GOT3 (cell line): ENCODE data around the gene IRS1.
"Not testable (repeated sequence)": the region's sequence is repeated elsewhere in the genome, so short reads cannot be mapped to it uniquely, and the experiment has no call there.

ENCODE experiments used
- DNase-seq: peaks from one replicate; lab custom pipeline; 2025; ENCODE audit warnings: mixed read lengths; lab: John Stamatoyannopoulos, UW

Gene IRS1, protein sequence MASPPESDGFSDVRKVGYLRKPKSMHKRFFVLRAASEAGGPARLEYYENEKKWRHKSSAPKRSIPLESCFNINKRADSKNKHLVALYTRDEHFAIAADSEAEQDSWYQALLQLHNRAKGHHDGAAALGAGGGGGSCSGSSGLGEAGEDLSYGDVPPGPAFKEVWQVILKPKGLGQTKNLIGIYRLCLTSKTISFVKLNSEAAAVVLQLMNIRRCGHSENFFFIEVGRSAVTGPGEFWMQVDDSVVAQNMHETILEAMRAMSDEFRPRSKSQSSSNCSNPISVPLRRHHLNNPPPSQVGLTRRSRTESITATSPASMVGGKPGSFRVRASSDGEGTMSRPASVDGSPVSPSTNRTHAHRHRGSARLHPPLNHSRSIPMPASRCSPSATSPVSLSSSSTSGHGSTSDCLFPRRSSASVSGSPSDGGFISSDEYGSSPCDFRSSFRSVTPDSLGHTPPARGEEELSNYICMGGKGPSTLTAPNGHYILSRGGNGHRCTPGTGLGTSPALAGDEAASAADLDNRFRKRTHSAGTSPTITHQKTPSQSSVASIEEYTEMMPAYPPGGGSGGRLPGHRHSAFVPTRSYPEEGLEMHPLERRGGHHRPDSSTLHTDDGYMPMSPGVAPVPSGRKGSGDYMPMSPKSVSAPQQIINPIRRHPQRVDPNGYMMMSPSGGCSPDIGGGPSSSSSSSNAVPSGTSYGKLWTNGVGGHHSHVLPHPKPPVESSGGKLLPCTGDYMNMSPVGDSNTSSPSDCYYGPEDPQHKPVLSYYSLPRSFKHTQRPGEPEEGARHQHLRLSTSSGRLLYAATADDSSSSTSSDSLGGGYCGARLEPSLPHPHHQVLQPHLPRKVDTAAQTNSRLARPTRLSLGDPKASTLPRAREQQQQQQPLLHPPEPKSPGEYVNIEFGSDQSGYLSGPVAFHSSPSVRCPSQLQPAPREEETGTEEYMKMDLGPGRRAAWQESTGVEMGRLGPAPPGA (N-terminal part only)

DNA sequence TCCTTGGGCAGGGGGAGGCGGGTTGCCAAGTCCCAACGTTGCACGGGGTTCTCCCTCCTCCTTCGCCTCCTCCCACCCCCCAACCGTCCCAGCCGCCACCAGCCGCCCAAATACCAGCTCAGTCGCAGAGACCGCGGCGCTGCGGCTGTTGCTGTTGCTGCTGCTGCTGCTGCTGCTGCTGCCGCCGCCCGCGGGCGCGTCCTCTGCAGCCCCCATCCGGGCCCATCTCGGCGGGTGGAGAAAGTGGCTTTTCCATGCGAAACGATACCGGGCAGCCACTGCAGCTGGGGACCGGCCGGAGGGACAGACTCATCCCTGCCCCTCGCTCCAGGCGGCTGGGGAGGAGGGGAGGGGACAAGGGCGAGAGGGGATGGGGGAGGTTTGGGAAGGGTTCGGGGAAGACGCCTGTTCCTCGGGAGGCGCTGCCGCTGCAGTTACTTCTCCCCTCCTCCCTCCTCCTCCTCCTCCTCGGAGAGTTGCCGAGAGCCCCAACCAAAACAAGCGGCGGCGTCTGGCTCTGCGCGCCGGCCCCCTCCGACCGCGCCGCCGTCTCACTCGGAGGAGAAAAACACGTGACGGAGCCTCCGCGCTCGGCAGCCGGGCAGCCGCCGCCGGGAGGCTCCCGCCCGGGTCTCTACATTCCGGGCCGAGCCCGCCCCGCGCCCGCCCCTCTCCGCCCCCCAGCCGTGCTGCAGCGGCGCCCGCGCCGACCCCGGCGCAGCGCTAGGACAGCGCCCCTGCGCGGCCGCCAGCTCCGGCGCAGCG lies at the start of gene IRS1:
Gene IRS1 (minus strand): TSS at position 610 of the 765 bp plus-strand sequence. CDS start 1,082 bp downstream, outside the sequence.
- peak; percentile 10 for DNase-seq

DNA sequence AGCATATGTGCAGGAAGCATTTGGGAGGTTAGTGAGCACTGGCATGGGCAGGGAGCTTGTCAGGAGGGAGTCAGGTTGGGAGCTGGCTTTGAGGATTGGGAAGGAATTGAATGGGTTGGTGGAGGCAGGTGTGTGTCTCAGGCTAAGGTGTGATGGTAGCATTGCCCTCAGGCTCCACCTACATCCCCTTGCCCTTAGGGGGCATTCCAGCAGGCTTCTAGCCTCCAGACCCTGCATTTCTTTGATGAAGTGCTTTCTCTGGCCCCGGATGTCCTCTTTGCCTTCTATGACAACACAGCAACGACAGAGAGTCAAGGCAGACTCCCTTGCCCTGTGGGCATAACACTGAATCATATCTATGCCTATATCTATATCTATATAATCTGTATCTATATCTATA lies 49.7 kb upstream of the IRS1 start:
- DNase-seq, result no peak

DNA sequence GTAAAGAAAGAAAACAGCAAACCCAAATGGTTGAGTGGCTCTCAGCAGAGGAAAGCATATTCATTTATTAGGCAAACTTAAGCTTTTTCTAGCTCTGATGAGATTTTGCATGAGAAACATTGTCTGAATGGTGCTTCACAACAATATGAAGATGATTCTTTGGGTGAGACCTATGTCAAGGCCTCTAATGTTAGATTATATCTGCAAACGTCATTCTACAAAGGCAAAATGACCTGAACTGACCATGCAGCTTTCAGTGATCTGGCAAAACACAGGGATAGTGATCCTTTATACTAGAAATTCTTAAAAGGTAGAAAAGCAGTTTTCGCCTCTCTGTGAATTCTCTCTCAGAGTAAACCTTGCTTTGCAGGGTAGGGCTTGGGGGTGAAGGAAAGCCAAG lies 47.9 kb upstream of the IRS1 start:
- no peak for DNase-seq

DNA sequence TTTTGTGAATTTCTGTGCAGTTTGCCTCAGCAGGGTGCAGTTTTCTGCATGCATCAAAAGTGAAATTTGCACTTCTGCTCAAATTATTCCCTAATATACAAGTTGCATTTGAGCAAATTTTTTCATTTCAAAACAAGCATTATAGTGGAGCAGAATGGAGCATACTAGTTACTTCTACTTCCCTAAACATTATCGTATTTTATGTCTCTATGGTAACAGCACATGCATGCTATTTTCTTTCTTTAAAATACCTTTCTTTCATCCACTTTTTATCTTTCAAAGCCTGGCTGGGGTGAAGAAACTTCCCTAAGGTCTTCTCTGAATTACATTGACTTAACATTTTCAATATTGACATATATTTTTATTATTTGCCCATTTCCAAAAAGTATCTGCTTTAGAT lies 47.5 kb upstream of the IRS1 start:
- no peak for DNase-seq

DNA sequence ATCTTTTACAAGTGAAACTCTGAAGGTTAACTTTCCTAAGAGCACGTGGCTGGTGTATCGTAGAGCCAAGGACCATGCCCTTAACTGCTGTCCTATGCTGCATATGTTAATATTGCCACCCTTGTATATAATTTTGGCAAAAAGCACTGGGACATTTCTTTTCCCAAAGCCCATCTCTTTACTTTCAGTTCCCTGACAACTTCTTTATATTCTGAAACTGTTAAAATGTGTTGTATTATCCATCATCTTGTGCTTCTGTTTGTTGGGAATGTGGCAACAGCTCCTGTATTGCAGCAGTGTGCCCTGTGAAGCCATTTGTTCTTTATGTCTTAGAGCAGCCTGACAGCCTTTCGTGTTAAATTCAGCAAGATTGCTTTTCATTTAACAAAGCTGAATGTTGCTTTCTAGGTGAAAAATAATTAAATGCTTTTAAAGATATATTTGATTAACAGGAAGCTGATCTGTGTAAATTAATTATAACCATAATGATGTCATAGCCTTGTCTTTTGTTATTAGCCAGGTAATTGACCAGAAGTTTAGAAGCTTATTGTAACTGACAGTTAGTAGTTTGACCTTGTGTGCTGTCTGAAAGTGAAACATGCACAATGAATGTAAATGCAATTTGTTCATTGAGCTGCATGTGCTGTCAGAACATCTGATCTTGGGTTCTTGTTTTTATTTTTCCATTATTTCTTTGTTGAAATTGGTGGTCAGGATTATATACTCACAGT lies 45.9 kb upstream of the IRS1 start:
- DNase-seq, result no peak

DNA sequence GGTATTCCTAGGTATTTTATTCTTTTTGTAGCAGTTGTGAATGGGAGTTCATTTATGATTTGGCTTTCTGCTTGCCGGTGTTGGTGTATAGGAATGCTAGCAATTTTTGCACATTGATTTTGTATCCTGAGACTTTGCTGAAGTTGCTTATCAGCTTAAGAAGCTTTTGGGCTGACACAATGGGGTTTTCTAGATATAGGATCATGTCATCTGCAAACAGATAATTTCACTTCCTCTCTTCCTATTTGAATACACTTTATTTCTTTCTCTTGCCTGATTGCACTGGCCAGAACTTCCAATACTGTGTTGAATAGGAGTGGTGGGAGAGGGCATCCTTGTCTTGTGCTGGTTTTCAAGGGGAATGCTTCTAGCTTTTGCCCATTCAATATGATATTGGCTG lies 43.4 kb upstream of the IRS1 start:
- not testable (repeated sequence) for DNase-seq

DNA sequence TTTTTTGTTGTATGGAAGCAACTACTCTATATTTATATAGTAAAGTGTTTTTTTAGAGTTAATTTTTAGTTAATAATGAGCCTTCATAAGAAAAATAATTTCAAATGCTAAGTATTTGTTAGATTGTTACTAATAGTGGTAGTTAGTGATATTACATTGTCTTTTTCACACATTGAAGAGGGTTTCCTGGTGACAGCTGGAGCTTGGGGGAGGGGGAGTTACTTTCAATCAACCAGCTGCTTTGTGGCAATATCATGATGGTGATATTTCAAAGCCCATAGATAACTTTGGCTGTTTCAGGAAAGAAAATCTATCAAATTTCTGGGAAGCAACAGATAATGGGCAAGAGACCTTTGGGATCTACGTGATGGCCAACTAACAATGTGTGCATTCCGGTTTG lies 40.3 kb upstream of the IRS1 start:
- DNase-seq, result no peak

DNA sequence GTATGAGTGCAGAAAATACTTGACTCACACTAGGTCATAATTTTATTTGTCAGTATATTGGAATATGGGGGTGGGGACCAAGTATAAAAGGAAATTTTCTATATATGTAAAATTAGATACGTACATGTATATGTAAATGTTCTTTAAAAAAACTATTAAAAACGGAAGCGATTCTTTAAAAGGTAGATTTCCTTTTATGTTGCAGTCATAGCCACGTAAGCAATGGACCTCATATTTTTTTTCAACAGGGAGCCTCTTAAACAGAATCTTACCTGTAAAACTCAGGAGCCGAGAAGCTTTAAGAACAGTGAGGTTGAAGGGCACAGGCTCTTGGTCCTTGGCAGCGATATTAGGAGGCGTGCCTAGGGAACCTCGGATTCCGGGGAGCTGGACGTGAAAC lies 39.5 kb upstream of the IRS1 start:
- DNase-seq, result no peak

DNA sequence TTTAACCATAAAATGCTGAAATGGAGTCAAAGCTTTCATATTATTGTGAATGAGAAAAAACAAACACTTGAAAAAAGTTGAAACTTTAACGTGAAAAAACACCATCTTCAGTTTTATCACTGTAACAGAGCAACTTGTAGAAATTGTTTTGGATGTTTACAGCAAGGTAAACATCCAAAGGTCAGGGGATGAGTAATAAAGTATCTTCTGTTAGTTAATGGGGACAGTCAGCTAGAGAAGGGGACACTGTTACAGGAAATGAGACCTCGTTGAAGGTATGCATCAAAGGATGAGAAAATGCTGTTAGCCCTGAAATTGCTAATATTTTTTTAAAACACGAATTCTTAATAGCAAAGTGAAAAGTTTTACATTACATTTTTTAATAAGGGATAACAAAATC lies 39.1 kb upstream of the IRS1 start:
- no peak for DNase-seq

DNA sequence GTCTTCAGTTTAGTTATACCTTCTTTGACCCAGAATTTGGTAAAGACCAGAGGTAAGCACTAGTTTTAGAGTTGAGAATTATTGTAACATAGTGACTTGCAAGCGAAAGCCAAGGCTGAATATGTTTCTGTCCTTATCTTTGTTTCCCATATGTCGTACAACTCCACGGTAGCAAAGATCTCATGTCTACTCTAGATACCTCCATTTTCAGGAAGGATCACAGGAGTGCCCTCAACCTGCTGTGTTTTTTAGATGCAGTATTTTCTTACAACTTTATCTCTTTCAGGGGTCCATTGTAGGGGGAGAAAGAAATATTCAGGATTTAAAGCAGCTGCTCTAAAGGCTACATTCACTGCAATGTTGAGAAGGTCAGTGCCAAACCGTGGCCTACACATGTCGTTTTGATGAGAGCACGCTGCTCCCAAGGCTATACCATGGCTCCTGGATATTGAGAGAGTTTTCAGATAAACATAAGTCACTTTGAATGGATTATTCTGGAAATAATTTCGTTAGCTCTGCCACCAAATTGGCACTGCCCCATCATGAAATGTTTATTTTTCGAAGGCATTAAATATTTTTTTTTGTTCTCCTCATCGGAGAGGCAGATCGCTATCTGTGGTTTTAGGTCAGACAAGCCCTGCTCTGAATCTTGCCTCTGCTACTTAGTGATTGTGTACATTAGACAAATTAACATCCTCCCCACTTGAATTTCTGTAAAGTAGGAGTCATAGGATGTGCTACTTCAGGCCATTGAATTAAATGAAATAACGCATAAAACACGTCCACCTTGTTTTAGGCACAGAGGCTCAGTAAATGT lies 38.4 kb upstream of the IRS1 start:
- DNase-seq, result no peak

DNA sequence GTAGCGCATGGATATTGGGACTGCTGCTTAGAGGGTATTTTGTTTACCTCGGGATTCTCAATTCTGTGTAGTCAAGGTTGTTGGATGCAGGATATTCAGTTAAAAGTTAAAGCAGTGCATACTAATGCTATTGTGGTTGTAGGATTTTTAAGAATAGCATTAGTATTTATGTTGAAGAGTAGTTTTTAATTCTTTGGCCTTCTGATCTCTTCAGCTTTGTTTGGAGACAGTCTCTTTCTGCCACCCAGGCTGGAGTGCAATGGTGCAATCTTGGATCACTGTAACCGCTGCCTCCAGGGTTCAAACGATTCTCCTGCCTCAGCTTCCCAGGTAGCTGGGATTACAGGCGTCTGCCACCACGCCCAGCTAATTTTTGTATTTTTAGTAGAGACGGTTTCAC lies 37.7 kb upstream of the IRS1 start:
- DNase-seq, result no peak

DNA sequence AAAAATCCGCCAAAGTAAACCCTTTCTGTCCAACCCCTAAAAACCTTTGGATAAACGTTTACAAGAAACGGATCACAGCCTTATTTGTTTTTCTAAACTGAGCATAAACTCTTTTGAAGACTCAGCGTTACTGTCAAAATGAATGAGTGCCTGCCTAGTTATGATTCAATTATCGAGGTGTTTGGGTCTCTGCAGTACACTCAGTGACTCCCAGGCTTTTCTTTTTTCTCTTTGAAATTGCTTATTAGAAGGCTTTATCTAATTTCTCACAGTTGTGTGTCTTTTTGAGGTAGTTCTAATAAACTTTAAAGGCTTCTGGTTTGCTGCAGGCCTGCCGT lies 36.9 kb upstream of the IRS1 start:
- no peak for DNase-seq

DNA sequence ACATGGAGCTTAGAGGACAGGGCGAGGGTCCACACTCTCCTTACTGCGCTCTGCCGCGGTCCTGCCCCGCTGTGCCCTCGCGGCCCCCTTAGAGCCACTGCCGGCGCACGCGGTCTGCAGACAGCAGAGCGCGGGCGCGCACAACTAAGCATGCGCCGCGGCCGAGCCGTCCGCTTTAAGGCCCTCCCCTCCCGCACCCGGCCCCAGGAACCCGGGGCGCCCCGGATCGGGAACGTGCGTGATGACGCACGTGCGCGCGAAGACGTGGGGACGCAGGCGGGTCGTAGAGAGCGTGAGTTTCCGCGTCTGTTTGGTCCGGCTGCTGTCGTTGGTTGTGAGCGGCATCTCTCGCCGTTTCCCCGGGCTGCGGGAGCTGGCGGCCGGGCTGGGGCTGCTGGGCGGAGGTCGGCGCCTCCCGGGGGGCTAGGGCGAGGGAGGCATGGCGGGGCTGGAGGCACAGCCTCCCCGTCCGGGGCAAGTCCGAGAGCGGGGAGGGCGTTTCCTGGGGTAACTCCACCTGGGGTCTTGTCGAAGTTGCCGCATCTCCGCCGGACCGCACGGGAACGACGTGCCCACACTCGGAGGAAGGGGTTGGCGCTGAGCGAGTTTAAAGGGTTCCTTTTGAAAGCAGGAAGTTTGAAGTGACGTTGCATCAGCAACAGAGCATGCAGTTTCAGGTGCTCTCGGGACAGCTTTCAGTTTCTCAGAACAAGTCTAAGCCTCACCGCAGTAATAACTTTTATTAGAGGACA lies 36.4 kb upstream of the IRS1 start, which contains the start of gene RHBDD1:
Gene RHBDD1 (plus strand): TSS at position 259 of the 752 bp plus-strand sequence. CDS start 28,640 bp downstream, outside the sequence.
- peak; percentile 72 for DNase-seq

DNA sequence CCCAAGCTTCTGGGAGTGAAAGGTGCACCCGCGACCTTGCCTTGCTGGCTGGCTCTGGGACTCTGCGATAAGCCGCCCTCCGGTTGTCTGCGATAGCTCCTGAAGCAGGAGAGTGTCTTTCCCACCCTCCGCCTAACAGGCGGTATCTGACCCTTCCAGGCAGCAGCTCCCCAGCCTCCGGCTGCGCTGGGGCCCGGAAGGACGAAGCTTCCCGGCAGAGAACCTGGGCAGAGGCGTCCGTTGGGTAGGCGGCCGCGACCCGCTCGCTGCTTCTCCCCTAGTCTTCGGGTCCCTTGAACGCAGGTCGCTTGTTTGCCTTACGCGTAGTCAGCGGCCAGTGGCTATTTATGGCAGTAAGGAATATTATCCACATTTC lies 35.8 kb upstream of the IRS1 start:
- no peak for DNase-seq

DNA sequence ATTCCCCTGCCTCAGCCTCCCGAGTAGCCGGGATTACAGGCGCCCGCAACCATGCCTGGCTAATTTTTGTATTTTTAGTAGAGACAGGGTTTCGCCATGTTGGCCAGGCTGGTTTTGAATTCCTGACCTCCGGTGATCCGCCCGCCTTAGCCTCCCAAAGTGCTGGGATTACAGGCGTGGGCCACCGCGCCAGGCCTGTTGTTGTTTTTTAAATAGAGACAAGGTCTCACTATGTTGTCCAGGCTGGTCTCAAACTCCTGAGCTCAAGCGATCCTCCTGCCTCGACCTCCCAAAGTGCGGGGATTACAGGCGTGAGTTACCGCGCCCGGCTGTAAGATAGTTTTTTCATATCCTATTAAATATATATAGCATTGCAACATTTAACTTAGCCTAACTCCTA lies 35.3 kb upstream of the IRS1 start:
- DNase-seq, result not testable (repeated sequence)

DNA sequence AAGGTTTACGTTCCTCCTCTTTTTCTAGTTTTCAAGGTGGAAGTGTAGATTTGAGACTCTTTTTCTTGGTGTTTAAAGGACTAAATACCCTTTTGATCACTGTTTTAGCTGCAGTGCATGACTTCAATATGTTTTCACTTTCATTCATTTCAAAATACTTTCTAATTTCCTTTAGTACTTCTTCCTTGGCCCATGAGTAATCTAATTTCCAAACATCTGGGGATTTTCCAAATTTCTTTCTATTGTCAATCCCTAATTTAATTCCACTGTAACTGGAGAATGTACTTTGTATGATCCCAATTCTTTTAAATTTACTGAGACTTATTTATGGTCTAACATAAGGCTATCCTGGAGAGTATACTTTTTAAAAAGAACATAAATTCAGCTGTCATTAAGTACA lies 32.4 kb upstream of the IRS1 start:
- no peak for DNase-seq

DNA sequence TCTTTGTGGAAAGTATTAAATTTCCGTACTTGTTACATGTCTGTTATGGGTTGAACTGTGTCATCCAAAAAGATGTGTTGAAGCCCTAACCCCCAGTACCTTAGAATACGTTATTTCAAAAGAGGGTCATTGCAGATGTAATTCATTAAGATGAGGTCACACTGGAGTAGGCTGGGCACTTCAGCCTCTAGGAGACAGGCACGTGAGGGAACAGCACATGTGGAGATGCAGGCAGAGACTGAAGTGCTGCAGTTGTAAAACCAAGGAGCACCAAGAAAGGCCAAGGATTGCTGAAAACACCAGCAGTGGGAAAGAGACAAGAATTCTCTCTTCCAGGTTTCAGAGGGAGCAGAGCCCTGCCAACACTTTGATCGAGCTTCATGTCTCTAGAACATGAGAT lies 31.6 kb upstream of the IRS1 start:
- no peak for DNase-seq

DNA sequence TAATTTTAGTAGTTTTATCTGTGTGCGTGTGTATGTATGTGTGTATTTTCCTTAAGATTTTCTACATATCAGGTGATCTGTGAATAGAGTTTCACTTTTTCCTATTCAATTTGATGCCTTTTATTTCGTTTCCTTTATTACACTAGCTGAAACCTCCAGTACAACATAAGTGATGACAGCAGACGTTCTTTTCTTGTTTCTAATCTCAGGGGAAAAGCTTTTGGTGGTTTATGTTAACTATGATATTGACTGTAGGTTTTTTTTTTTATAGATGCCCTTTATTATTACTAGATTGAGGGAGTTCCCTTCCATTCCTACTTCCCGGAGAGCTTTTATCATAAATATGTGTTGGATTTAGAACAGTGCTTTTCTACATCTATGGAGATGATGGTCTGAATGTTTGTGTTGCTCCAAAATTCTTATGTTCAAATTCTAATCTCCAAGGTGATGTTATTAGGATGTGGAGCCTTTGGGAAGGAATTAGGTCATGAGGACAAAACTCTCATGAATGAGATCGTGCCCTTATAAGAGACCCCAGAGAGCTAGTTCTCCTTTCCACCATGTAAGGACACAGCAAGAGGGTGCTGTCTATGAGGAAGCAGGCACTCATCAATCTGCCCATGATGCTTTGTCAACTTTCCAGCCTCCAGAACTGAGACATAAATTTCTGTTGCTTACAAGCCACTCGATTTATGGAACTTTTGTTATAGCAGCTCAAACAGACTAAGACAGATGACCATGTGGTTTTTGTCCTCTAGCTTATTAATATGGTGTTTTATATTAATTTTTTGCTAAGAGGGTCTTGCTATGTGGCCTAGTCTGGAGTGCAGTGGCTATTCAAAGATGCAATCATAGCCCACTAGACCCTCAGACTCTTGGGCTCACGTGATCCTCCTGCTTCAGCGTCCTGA lies 30.4 kb upstream of the IRS1 start:
- DNase-seq, result no peak

DNA sequence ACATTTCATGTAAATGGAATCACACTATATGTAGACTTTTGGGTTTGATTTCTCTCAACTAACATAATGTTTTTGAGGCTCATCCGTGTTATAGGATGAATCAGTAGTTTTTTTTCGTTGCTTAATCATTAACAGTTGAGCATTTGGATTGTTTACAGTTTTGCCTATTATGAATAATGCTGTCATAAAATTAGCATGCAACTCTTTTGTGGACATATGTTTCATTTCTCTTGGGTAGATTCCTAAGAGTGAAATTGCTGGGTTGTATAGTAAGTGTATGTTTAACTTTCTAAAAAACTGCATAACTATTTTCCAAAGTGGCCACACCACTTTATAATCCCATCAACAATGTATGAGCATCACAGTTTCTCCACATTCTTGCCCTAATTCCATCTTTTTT lies 28.6 kb upstream of the IRS1 start:
- no peak for DNase-seq
